Mammary epithelial cell (primary cell): Measurements from ENCODE around the gene COL23A1.

Source experiments
- EZH2 ChIP-seq: IDR thresholded peaks from 2 replicates; pipeline ENCODE4 v1.6.1; 2012; ENCODE audit warnings: low read length, inconsistent platforms, borderline replicate concordance
- TF ChIP-seq, protein P1 (sequence below), 2 donors: IDR thresholded peaks in 1 of 2; conservative IDR thresholded peaks in 1 of 2; 2 replicates each; pipeline ENCODE4 v1.5.1; 2011 to 2012; ENCODE audit warnings: inconsistent platforms in 2 of 2, low read length in 2 of 2, mild to moderate bottlenecking in 2 of 2, control low read depth in 1 of 2, low read depth in 1 of 2; ENCODE audit not compliant: insufficient read depth in 1 of 2; ENCODE audit errors: extremely low read depth in 1 of 2

GRCh38 chr5:178602752-178603151 lies 12.6 kb upstream of the COL23A1 start:
- no peak for TF ChIP-seq EZH2
- TF ChIP-seq, protein P1, sequence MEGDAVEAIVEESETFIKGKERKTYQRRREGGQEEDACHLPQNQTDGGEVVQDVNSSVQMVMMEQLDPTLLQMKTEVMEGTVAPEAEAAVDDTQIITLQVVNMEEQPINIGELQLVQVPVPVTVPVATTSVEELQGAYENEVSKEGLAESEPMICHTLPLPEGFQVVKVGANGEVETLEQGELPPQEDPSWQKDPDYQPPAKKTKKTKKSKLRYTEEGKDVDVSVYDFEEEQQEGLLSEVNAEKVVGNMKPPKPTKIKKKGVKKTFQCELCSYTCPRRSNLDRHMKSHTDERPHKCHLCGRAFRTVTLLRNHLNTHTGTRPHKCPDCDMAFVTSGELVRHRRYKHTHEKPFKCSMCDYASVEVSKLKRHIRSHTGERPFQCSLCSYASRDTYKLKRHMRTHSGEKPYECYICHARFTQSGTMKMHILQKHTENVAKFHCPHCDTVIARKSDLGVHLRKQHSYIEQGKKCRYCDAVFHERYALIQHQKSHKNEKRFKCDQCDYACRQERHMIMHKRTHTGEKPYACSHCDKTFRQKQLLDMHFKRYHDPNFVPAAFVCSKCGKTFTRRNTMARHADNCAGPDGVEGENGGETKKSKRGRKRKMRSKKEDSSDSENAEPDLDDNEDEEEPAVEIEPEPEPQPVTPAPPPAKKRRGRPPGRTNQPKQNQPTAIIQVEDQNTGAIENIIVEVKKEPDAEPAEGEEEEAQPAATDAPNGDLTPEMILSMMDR (conservative IDR thresholded peaks at IDR 0.05 in 1 of 2, IDR thresholded peaks at IDR 0.05 in 1 of 2; ENCODE audit: extremely low read depth in 1 of 2, insufficient read depth in 1 of 2, low read depth in 1 of 2, low read length in 2 of 2), result no peak
